ENCODE results near the gene PLCH1.
"Not testable (repeated sequence)": the region's sequence is repeated elsewhere in the genome, so short reads cannot be mapped to it uniquely, and the experiment has no call there.

PLCH1 gene

GRCh38 chr3:155631323-155632019, 113.4 kb downstream of the PLCH1 start:
- peak; percentile 95 for FAIRE-seq
- TF ChIP-seq POLR2A (IDR thresholded peaks at IDR 0.05; ENCODE audit: low read depth, low read length) = no peak
- DNase-seq (ENCODE audit: insufficient read length, low spot score) = peak; percentile 19

- FAIRE-seq (no peak), DNase-seq (ENCODE audit: insufficient read length, low spot score) (no peak)
- no peak for TF ChIP-seq POLR2A (IDR thresholded peaks at IDR 0.05; ENCODE audit: low read depth, low read length)
Measured at GRCh38 chr3:155629556-155629955, 115.3 kb downstream of the PLCH1 start.

GRCh38 chr3:155629056-155629455, 115.8 kb downstream of the PLCH1 start:
- FAIRE-seq (no peak), DNase-seq (ENCODE audit: insufficient read length, low spot score) (no peak)
- TF ChIP-seq POLR2A (IDR thresholded peaks at IDR 0.05; ENCODE audit: low read depth, low read length) = no peak

- not testable (repeated sequence) for DNase-seq (ENCODE audit: insufficient read length, low spot score); FAIRE-seq
Measured at GRCh38 chr3:155622647-155623046, 122.2 kb downstream of the PLCH1 start.

GRCh38 chr3:155620552-155620951, 124.3 kb downstream of the PLCH1 start:
- FAIRE-seq; DNase-seq (ENCODE audit: insufficient read length, low spot score): not testable (repeated sequence)

- FAIRE-seq (no peak), DNase-seq (ENCODE audit: insufficient read length, low spot score) (no peak)
- TF ChIP-seq POLR2A (IDR thresholded peaks at IDR 0.05; ENCODE audit: low read depth, low read length) = no peak
Measured at GRCh38 chr3:155619118-155619915, 125.6 kb downstream of the PLCH1 start.

- FAIRE-seq (no peak), DNase-seq (ENCODE audit: insufficient read length, low spot score) (no peak)
- TF ChIP-seq POLR2A (IDR thresholded peaks at IDR 0.05; ENCODE audit: low read depth, low read length) = no peak
Measured at GRCh38 chr3:155618543-155618942, 126.3 kb downstream of the PLCH1 start.

GRCh38 chr3:155617346-155617925, 127.4 kb downstream of the PLCH1 start:
- no peak for TF ChIP-seq POLR2A (IDR thresholded peaks at IDR 0.05; ENCODE audit: low read depth, low read length)

GRCh38 chr3:155615141-155615540, 129.7 kb downstream of the PLCH1 start:
- not testable (repeated sequence) for DNase-seq (ENCODE audit: insufficient read length, low spot score); FAIRE-seq

More at GRCh38 chr3:155617346-155617925, 127.4 kb downstream of the PLCH1 start:
- DNase-seq (ENCODE audit: insufficient read length, low spot score) = no peak
- no peak for FAIRE-seq

GRCh38 chr3:155614410-155614809, 130.5 kb downstream of the PLCH1 start:
- FAIRE-seq; DNase-seq (ENCODE audit: insufficient read length, low spot score): not testable (repeated sequence)

GRCh38 chr3:155611456-155611855, 133.4 kb downstream of the PLCH1 start:
- DNase-seq (ENCODE audit: insufficient read length, low spot score) (no peak), FAIRE-seq (no peak)
- TF ChIP-seq POLR2A (IDR thresholded peaks at IDR 0.05; ENCODE audit: low read depth, low read length) = no peak

- TF ChIP-seq POLR2A (IDR thresholded peaks at IDR 0.05; ENCODE audit: low read depth, low read length) = no peak
- DNase-seq (ENCODE audit: insufficient read length, low spot score) = no peak
- no peak for FAIRE-seq
Measured at GRCh38 chr3:155609586-155609985, 135.3 kb downstream of the PLCH1 start.

GRCh38 chr3:155608228-155608920, 136.5 kb downstream of the PLCH1 start:
- FAIRE-seq (no peak), DNase-seq (ENCODE audit: insufficient read length, low spot score) (no peak)
- no peak for TF ChIP-seq POLR2A (IDR thresholded peaks at IDR 0.05; ENCODE audit: low read depth, low read length)

- no peak for TF ChIP-seq POLR2A (IDR thresholded peaks at IDR 0.05; ENCODE audit: low read depth, low read length)
- FAIRE-seq (no peak), DNase-seq (ENCODE audit: insufficient read length, low spot score) (no peak)
Measured at GRCh38 chr3:155607761-155608160, 137.1 kb downstream of the PLCH1 start.

Data from H54 (cell line).